Esophagus muscularis mucosa (tissue), 4 donors: ENCODE results near the gene MUC4. TPM values are rescaled to one million over a fixed set of nuclear protein-coding genes. Genes with fewer than 3 reads are reported as not detected.

ENCODE experiments used
- DNase-seq: peaks from one replicate; pipeline ENCODE4 v3.0.0-alpha.2; 2017; ENCODE audit errors: extremely low spot score
- H3K27ac ChIP-seq, 4 donors: fragments of 200-600 bp; sonication (generic); replicated peaks in 1 of 4; 1 replicate in 3 of 4; 2 replicates in 1 of 4; pipeline ENCODE4 v1.5.1; 2016 to 2019; ENCODE audit warnings: mild to moderate bottlenecking in 1 of 4
- H3K27me3 ChIP-seq, 4 donors: fragments of 200-600 bp; sonication (generic); one replicate each; pipeline versions ENCODE4 v1.5.1 to v1.6.0; 2016 to 2019
- H3K36me3 ChIP-seq, 4 donors: fragments of 200-600 bp; sonication (generic); one replicate each; pipeline ENCODE4 v1.5.1; 2016 to 2019
- H3K4me1 ChIP-seq, 4 donors: fragments of 200-600 bp; sonication (generic); one replicate each; pipeline ENCODE4 v1.5.1; 2016 to 2019
- H3K4me3 ChIP-seq, 4 donors: fragments of 200-600 bp; sonication (generic); 1 replicate in 2 of 4; 2 replicates in 2 of 4; pipeline ENCODE4 v1.5.1; 2016 to 2019; ENCODE audit warnings: mild to moderate bottlenecking in 4 of 4, moderate library complexity in 1 of 4
- H3K9me3 ChIP-seq, 4 donors: fragments of 200-600 bp; sonication (generic); 1 replicate in 3 of 4; 2 replicates in 1 of 4; pipeline ENCODE4 v1.5.1; 2016 to 2019
- EP300 ChIP-seq: sonication (generic); formaldehyde crosslinking; IDR thresholded peaks from one replicate; pipeline ENCODE4 v1.6.1; 2017; ENCODE audit warnings: antibody characterized with exemption
- POLR2A ChIP-seq: fragments of 450-650 bp; IDR thresholded peaks from one replicate; pipeline ENCODE4 v1.6.1; 2017; ENCODE audit warnings: antibody characterized with exemption, moderate library complexity, mild to moderate bottlenecking, low read depth
- POLR2AphosphoS5 ChIP-seq, 2 donors: sonication (generic); formaldehyde crosslinking; IDR thresholded peaks; one replicate each; pipeline ENCODE4 v1.6.1; 2017; ENCODE audit warnings: antibody characterized with exemption in 2 of 2
- WGBS: methylation state at CpG from one replicate; pipeline ENCODE4 v1.1.5; 2018; 5-methylcytosine and 5-hydroxymethylcytosine counted together
- intact Hi-C: fragments of 100-400 bp; cut with DNase I; formaldehyde crosslinking; loops from one replicate; pipeline ENCODE4 v1.15.1; 2023
- total RNA-seq, 4 donors: library from RNA; depleted of rRNA; stranded (reverse); fragments of >200 nt; gene quantifications; one replicate each; pipeline versions ENCODE4 v1.1.0 to v1.2.1, GENCODE V29; 2016
- TF ChIP-seq, protein P1 (sequence below), 3 experiments: fragments of 200-600 bp in 2 of 3; fragments of 450-650 bp in 1 of 3; sonication (generic) in 2 of 3; IDR thresholded peaks; one replicate each; pipeline ENCODE4 v1.5.1; 2017 to 2019; ENCODE audit warnings: antibody characterized with exemption in 3 of 3, mild to moderate bottlenecking in 2 of 3, moderate library complexity in 1 of 3

Gene MUC4
- total RNA-seq, 4 donors from 2014 or later, result 0.19 to 0.63 (median 0.42) TPM; not detected in 1

DNA sequence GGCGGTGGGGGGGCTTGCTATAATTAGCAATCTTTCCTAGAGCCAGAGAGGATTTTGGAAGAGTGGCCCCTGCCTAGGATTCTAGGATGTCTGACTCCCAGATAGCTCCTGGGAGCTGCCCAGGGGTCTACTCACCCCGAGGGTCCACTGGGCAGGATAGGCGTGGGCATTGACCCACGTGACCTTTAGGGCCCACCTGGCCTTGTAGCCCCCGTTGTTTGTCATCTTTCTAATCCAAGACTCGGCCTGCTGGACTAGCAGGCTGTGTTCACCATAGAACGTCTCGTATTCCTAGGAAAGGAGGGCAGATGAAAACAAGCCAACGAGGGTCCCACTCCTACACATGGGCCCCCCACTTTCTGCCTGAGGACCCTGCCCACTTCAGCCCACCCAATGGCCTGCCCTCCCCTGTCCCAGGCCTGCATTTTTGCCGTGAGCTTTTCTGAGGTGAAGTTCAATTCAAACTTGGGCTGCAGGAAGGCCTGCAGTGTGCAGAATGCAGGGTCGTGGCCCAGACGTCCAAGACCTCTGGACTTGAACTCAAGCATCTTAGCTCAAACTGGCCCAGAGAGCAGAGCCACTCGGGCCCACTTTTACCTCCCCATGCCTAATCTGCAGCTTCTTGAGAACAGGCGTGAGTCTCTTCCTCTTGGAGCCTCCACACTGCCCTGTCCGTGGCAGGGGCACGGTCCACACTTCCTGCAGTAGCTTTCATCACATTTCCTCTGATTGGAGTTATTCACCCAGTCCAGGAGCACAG lies 41.5 kb downstream of the MUC4 start:
- no peak for TF ChIP-seq POLR2AphosphoS5 (IDR thresholded peaks at IDR 0.05)
- TF ChIP-seq, protein P1, sequence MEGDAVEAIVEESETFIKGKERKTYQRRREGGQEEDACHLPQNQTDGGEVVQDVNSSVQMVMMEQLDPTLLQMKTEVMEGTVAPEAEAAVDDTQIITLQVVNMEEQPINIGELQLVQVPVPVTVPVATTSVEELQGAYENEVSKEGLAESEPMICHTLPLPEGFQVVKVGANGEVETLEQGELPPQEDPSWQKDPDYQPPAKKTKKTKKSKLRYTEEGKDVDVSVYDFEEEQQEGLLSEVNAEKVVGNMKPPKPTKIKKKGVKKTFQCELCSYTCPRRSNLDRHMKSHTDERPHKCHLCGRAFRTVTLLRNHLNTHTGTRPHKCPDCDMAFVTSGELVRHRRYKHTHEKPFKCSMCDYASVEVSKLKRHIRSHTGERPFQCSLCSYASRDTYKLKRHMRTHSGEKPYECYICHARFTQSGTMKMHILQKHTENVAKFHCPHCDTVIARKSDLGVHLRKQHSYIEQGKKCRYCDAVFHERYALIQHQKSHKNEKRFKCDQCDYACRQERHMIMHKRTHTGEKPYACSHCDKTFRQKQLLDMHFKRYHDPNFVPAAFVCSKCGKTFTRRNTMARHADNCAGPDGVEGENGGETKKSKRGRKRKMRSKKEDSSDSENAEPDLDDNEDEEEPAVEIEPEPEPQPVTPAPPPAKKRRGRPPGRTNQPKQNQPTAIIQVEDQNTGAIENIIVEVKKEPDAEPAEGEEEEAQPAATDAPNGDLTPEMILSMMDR (IDR thresholded peaks at IDR 0.05), result no peak
- TF ChIP-seq POLR2A, result no peak
- no peak for TF ChIP-seq EP300
- H3K9me3 ChIP-seq, result no peaks in the 10 kb centered on the region
- no peaks in the 10 kb centered on the region for H3K36me3 ChIP-seq
- WGBS, result 83% methylated on average over 14 of the region's 16 CpGs
- H3K4me3 ChIP-seq, result no peak overlapping the region
- DNase-seq, result no peak
- peaks cover 0 to 19% (median 0%) of the 10 kb centered on the region in 4 donors for H3K27me3 ChIP-seq
- no peaks in the 10 kb centered on the region for H3K4me1 ChIP-seq
- intact Hi-C loops, result no loop called here
- H3K27ac ChIP-seq, result no peak overlapping the region

DNA sequence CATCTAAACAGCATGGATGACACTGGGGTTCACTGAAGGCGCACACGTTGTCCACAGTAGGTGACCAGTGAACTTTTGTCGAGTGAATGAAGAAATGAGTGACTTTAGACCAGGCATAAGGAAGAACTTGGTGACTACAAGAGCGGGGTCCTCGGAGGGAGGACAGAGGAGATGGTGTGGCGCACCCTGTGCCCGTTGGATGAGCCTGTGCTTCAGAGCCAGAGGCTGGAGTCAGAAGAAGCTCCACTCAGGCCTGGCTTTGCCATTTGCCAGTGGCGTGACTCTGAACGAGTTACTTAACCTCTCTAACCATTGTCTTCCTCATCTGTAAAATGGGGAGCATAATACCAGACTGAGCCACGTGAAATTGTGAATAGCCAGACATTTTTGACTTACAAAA lies 42.2 kb downstream of the MUC4 start:
- Histone ChIP-seq H3K27me3 (peaks cover 0 to 26% (median 0%) of the 10 kb centered on the region in 4 donors), H3K9me3 (no peaks in the 10 kb centered on the region), H3K4me1 (no peaks in the 10 kb centered on the region), H3K4me3 (no peak overlapping the region), H3K36me3 (no peaks in the 10 kb centered on the region), H3K27ac (no peak overlapping the region)
- intact Hi-C loops, result no loop called here
- whole genome bisulfite sequencing, result 92% methylated on average over 10 of the region's 10 CpGs
- TF ChIP-seq POLR2AphosphoS5 (IDR thresholded peaks at IDR 0.05) (no peak), EP300 (no peak), POLR2A (no peak)
- TF ChIP-seq, protein P1 (IDR thresholded peaks at IDR 0.05), result no peak
- no peak for DNase-seq

DNA sequence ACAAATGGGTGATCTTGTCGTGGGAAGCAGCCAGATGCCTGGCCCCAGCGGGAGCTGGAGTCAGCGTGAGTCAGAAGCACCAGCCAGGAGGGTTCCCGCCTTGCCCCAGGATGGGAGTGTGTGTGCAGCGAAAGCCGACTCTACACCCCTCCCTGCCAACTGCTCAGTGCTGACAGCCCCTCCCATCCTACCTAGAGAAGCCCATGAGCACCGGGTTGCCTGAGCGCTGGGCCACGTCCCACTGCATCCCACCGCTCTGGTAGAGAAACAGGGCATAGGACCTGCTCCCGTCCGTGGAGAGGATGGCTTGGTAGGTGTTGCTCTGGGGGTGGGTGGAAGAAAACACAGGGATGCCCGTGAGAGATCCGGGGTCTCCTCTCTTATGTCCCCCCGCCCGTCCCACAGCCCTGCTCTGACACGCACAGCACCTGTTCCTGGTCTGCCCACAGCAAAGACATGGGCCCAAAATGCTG lies 42.9 kb downstream of the MUC4 start:
- TF ChIP-seq POLR2AphosphoS5 (IDR thresholded peaks at IDR 0.05), result no peak
- TF ChIP-seq, protein P1 (IDR thresholded peaks at IDR 0.05), result no peak
- TF ChIP-seq EP300, result no peak
- no peak for TF ChIP-seq POLR2A
- Histone ChIP-seq H3K27me3 (peaks cover 0 to 33% (median 0%) of the 10 kb centered on the region in 4 donors), H3K4me3 (no peak overlapping the region), H3K36me3 (no peaks in the 10 kb centered on the region), H3K9me3 (no peaks in the 10 kb centered on the region), H3K27ac (no peak overlapping the region), H3K4me1 (no peaks in the 10 kb centered on the region)
- 73% methylated on average over 8 of the region's 17 CpGs for WGBS
- intact Hi-C loops, result no loop called here
- no peak for DNase-seq

DNA sequence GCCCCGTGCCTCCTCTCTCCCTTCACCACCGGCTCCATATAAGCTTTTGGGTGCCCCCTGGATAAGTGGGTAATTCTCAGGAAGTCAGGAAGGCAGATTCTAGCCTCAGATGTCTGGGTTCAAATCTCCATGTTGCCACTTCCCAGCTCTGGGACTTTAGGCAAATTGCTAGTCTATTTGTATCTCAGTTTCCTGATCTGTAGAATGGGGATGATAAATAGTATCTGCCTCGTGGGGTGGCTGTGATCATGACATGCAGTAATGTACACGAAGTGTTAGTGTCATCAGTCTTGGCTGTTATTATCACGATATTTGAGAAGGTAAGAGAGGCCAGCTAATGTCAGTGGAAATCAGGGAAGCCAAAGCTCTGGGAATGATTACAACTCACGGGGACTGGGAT lies 43.3 kb downstream of the MUC4 start:
- H3K36me3 ChIP-seq, result no peaks in the 10 kb centered on the region
- 67% methylated on average over 6 of the region's 6 CpGs for WGBS
- peaks cover 0 to 38% (median 0%) of the 10 kb centered on the region in 4 donors for H3K27me3 ChIP-seq
- H3K27ac ChIP-seq, result no peak overlapping the region
- H3K4me1 ChIP-seq, result no peaks in the 10 kb centered on the region
- DNase-seq, result no peak
- H3K9me3 ChIP-seq, result no peaks in the 10 kb centered on the region
- TF ChIP-seq POLR2AphosphoS5 (IDR thresholded peaks at IDR 0.05), result no peak
- TF ChIP-seq, protein P1 (IDR thresholded peaks at IDR 0.05), result no peak
- TF ChIP-seq POLR2A, result no peak
- TF ChIP-seq EP300, result no peak
- intact Hi-C loops, result no loop called here
- H3K4me3 ChIP-seq, result no peak overlapping the region
